Measurements from ENCODE around the gene SLC39A11. TPM values are rescaled to one million over a fixed set of nuclear protein-coding genes. Genes with fewer than 3 reads are reported as not detected.

Gene SLC39A11
- total RNA-seq, 1 experiment from 2014 or later, result 20.9 TPM

- peak; percentile 73 for DNase-seq (ENCODE audit: low spot score)
These were observed 115.3 kb downstream of the SLC39A11 start for GRCh38 chr17:72976971-72977770.

GRCh38 chr17:72975509-72975908 lies 117.0 kb downstream of the SLC39A11 start:
- DNase-seq (ENCODE audit: low spot score), result no peak

- no peak for DNase-seq (ENCODE audit: low spot score)
These were observed 117.8 kb downstream of the SLC39A11 start for GRCh38 chr17:72974605-72975232.

- DNase-seq (ENCODE audit: low spot score), result no peak
These were observed 120.1 kb downstream of the SLC39A11 start for GRCh38 chr17:72972263-72972951.

GRCh38 chr17:72971226-72971880 lies 121.1 kb downstream of the SLC39A11 start:
- DNase-seq (ENCODE audit: low spot score), result no peak

- DNase-seq (ENCODE audit: low spot score), result no peak
These were observed 121.7 kb downstream of the SLC39A11 start for GRCh38 chr17:72970797-72971196.

- no peak for DNase-seq (ENCODE audit: low spot score)
These were observed 122.2 kb downstream of the SLC39A11 start for GRCh38 chr17:72970246-72970645.

- DNase-seq (ENCODE audit: low spot score), result no peak
These were observed 123.1 kb downstream of the SLC39A11 start for GRCh38 chr17:72969293-72969906.

GRCh38 chr17:72968798-72969197 lies 123.7 kb downstream of the SLC39A11 start:
- DNase-seq (ENCODE audit: low spot score), result no peak

GRCh38 chr17:72967977-72968585 lies 124.4 kb downstream of the SLC39A11 start:
- no peak for DNase-seq (ENCODE audit: low spot score)

- DNase-seq (ENCODE audit: low spot score), result no peak
These were observed 125.1 kb downstream of the SLC39A11 start for GRCh38 chr17:72967277-72967970.

- DNase-seq (ENCODE audit: low spot score), result no peak
These were observed 130.4 kb downstream of the SLC39A11 start for GRCh38 chr17:72962106-72962505.

- DNase-seq (ENCODE audit: low spot score), result no peak
These were observed 136.9 kb downstream of the SLC39A11 start for GRCh38 chr17:72955391-72956140.

GRCh38 chr17:72954579-72954978 lies 137.9 kb downstream of the SLC39A11 start:
- DNase-seq (ENCODE audit: low spot score), result no peak

- DNase-seq (ENCODE audit: low spot score), result no peak
These were observed 138.9 kb downstream of the SLC39A11 start for GRCh38 chr17:72953621-72954020.

GRCh38 chr17:72952641-72953315 lies 139.7 kb downstream of the SLC39A11 start:
- DNase-seq (ENCODE audit: low spot score), result no peak

- no peak for DNase-seq (ENCODE audit: low spot score)
These were observed 140.3 kb downstream of the SLC39A11 start for GRCh38 chr17:72952220-72952619.

GRCh38 chr17:72950242-72950931 lies 142.1 kb downstream of the SLC39A11 start:
- no peak for DNase-seq (ENCODE audit: low spot score)

- DNase-seq (ENCODE audit: low spot score), result no peak
These were observed 144.4 kb downstream of the SLC39A11 start for GRCh38 chr17:72948115-72948514.
